SKM-1 treated with dmso at 0.1 percent for 144 hours (cell line): ENCODE data around the gene SCFD2.
"Not testable (repeated sequence)": the region's sequence is repeated elsewhere in the genome, so short reads cannot be mapped to it uniquely, and the experiment has no call there.

Experiments used
- DNase-seq: peaks from one replicate; lab custom pipeline; 2025; ENCODE audit not compliant: unreplicated experiment; lab: John Stamatoyannopoulos, UW

Gene SCFD2

GRCh38 chr4:53059871-53060270, 306.0 kb downstream of the SCFD2 start:
- no peak for DNase-seq

- DNase-seq, result no peak
Observed at GRCh38 chr4:53059256-53059655, 306.6 kb downstream of the SCFD2 start.

GRCh38 chr4:53057679-53058078, 308.2 kb downstream of the SCFD2 start:
- DNase-seq, result no peak

GRCh38 chr4:53057108-53057507, 308.8 kb downstream of the SCFD2 start:
- not testable (repeated sequence) for DNase-seq

GRCh38 chr4:53055716-53056403, 310.0 kb downstream of the SCFD2 start:
- DNase-seq, result no peak

GRCh38 chr4:53055274-53055673, 310.6 kb downstream of the SCFD2 start:
- no peak for DNase-seq

GRCh38 chr4:53050361-53050774, 315.5 kb downstream of the SCFD2 start:
- no peak for DNase-seq

- DNase-seq, result no peak
Observed at GRCh38 chr4:53049528-53049927, 316.3 kb downstream of the SCFD2 start.

- no peak for DNase-seq
Observed at GRCh38 chr4:53044651-53044960, 321.3 kb downstream of the SCFD2 start.

GRCh38 chr4:53043891-53044650, 321.8 kb downstream of the SCFD2 start:
- no peak for DNase-seq

- DNase-seq, result no peak
Observed at GRCh38 chr4:53043055-53043454, 322.8 kb downstream of the SCFD2 start.

GRCh38 chr4:53040851-53041250, 325.0 kb downstream of the SCFD2 start:
- no peak for DNase-seq

- DNase-seq, result no peak
Observed at GRCh38 chr4:53040459-53040815, 325.4 kb downstream of the SCFD2 start.

GRCh38 chr4:53039741-53040458, 326.0 kb downstream of the SCFD2 start:
- DNase-seq, result peak; percentile 54

- no peak for DNase-seq
Observed at GRCh38 chr4:53037892-53038291, 328.0 kb downstream of the SCFD2 start.

GRCh38 chr4:53032908-53033307, 333.0 kb downstream of the SCFD2 start:
- not testable (repeated sequence) for DNase-seq

GRCh38 chr4:53026233-53026632, 339.6 kb downstream of the SCFD2 start:
- no peak for DNase-seq

GRCh38 chr4:53023677-53024299, 342.1 kb downstream of the SCFD2 start:
- no peak for DNase-seq

GRCh38 chr4:53022513-53023100, 343.3 kb downstream of the SCFD2 start:
- no peak for DNase-seq

- DNase-seq, result no peak
Observed at GRCh38 chr4:53021754-53022512, 343.9 kb downstream of the SCFD2 start.
